Cardiac fibroblast (primary cell): ENCODE data around the gene PXK.
A peak's percentile ranks its signal among the peaks of the same experiment; 100 is the strongest.

Experiments used
- DNase-seq, 2 donors: peaks; one replicate each; pipeline versions ENCODE4 v3.0.0 to v3.0.0-alpha.2; 2010; ENCODE audit warnings: low read depth in 2 of 2
- H3K4me3 ChIP-seq, 2 donors: replicated peaks in 1 of 2; 1 replicate in 1 of 2; 2 replicates in 1 of 2; pipeline ENCODE4 v1.5.1; 2011; ENCODE audit warnings: low read depth in 2 of 2, low read length in 2 of 2, mild to moderate bottlenecking in 2 of 2, moderate library complexity in 1 of 2
- CTCF ChIP-seq: IDR thresholded peaks from one replicate; pipeline ENCODE4 v1.5.1; 2011; ENCODE audit warnings: low read depth, mild to moderate bottlenecking, low read length, inconsistent platforms

Gene PXK

GRCh38 chr3:58394339-58394738 lies 61.6 kb downstream of the PXK start:
- H3K4me3 ChIP-seq, result no peak overlapping the region
- TF ChIP-seq CTCF, result no peak
- no peak for DNase-seq

GRCh38 chr3:58398669-58399333 lies 66.1 kb downstream of the PXK start:
- H3K4me3 ChIP-seq, result no peak overlapping the region
- peak in 1 of 2 donors; percentile 51 for DNase-seq
- TF ChIP-seq CTCF, result no peak

- no peak overlapping the region for H3K4me3 ChIP-seq
- no peak for TF ChIP-seq CTCF
- no peak for DNase-seq
Measured at GRCh38 chr3:58403513-58404109, 70.9 kb downstream of the PXK start.

GRCh38 chr3:58404396-58404795 lies 71.7 kb downstream of the PXK start:
- H3K4me3 ChIP-seq, result no peak overlapping the region
- DNase-seq, result peak; percentile 45 to 87
- TF ChIP-seq CTCF, result no peak

DNA sequence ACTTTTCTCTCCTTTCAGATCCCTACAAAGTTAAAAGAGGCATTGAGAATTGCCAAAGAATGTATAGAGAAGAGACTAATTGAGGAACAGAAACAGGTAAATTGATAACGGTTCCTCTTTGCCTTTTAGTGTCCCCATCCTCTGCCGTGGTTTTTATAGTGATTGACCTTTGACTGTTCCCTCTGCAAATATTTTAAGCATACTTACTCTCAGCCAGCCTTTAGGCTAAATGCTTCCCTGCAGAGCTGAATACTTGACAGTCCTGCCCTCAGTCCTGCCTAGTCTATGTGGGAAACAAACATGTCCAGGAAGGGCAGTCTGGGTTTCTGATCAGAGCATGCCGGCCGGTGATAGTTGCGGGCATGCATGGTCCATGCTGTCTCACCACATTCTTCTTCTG lies 76.2 kb downstream of the PXK start:
- DNase-seq, result no peak
- TF ChIP-seq CTCF, result no peak
- H3K4me3 ChIP-seq, result no peak overlapping the region

- no peak for TF ChIP-seq CTCF
- no peak for DNase-seq
- H3K4me3 ChIP-seq, result no peak overlapping the region
Measured at GRCh38 chr3:58409663-58410062, 77.0 kb downstream of the PXK start.
